Activated B cell treated with CpG ODN at 0.5 μM for 24 hours (primary cell): Measurements from ENCODE around the gene NPLOC4. TPM values are rescaled to one million over a fixed set of nuclear protein-coding genes. Genes with fewer than 3 reads are reported as not detected.

Experiments
- ATAC-seq: fragments of 200-7000 bp; cut with Tn5 transposase; one replicate; pipeline ENCODE4 v1.10.0; 2021; ENCODE audit warnings: low read depth, mild to moderate bottlenecking, moderate library complexity
- CTCF ChIA-PET: fragments of 350-600 bp; sonication (Branson Sonifier 250); formaldehyde crosslinking; loops from one replicate; lab custom pipeline; 2021; ENCODE audit warnings: antibody characterized with exemption; lab: Charles Lee
- POLR2A ChIA-PET: fragments of 350-600 bp; sonication (Branson Sonifier 250); formaldehyde crosslinking; loops from one replicate; lab custom pipeline; 2021; ENCODE audit warnings: antibody characterized with exemption; lab: Charles Lee
- DNase-seq: peaks from one replicate; pipeline ENCODE4 v3.0.0; 2022
- H3K27ac Mint-ChIP-seq: one replicate; pipeline ENCODE4 v1.8.0; 2020; ENCODE audit warnings: mixed read lengths
- H3K27me3 Mint-ChIP-seq: one replicate; pipeline ENCODE4 v1.8.0; 2021; ENCODE audit warnings: mixed read lengths
- H3K36me3 Mint-ChIP-seq: one replicate; pipeline ENCODE4 v1.8.0; 2021; ENCODE audit warnings: low read depth, mixed read lengths
- H3K4me1 Mint-ChIP-seq: one replicate; pipeline ENCODE4 v1.8.0; 2021; ENCODE audit warnings: mixed read lengths
- H3K4me3 Mint-ChIP-seq: one replicate; pipeline ENCODE4 v1.8.0; 2020; ENCODE audit warnings: mild to moderate bottlenecking, mixed read lengths
- H3K9me3 Mint-ChIP-seq: one replicate; pipeline ENCODE4 v1.8.0; 2020; ENCODE audit warnings: mixed read lengths
- CTCF ChIP-seq: fragments of 200-600 bp; IDR thresholded peaks from one replicate; pipeline ENCODE4 v1.8.0; 2022; ENCODE audit warnings: antibody characterized with exemption, mild to moderate bottlenecking
- intact Hi-C: fragments of 100-400 bp; cut with micrococcal nuclease; formaldehyde crosslinking; loops from one replicate; pipeline ENCODE4 v1.15.1; 2024
- total RNA-seq: library from RNA; stranded (reverse); gene quantifications from 2 replicates; pipeline ENCODE4 v1.2.3, GENCODE V29; 2022

The NPLOC4 gene
- total RNA-seq, 1 donor from 2014 or later = 132 TPM

- POLR2A ChIA-PET = interaction anchor here (0.6 to 14.0 kb wide), 15 partner anchors 9 to 293 kb away, joined by 3 to 188 read pairs (median 8); partner anchors contain the start of genes BAHCC1, CEP131, FAAP100 and NDUFAF8
- DNase-seq = peak; percentile 33
- ATAC-seq = no peak
- Mint-ChIP-seq H3K27ac (peak overlapping the region; percentile 95), H3K4me1 (peaks cover 52% of the 10 kb centered on the region), H3K4me3 (peak overlapping the region; percentile 93), H3K36me3 (peaks cover 26% of the 10 kb centered on the region), H3K27me3 (no peaks in the 10 kb centered on the region), H3K9me3 (no peaks in the 10 kb centered on the region)
- intact Hi-C loops = loop anchor here (10.0 kb wide), 3 partner anchors 349 to 1711 kb away; partner anchors contain the start of genes FASN and P4HB
- no peak for TF ChIP-seq CTCF
- CTCF ChIA-PET = interaction anchor here (1.6 kb wide), 1 partner anchor 21 kb away, joined by 5 read pairs; no protein-coding TSS in a partner anchor
Measured at GRCh38 chr17:81515530-81516041, 121.3 kb downstream of the NPLOC4 start.

- ATAC-seq (peak; percentile 18), DNase-seq (peak; percentile 76)
- H3K9me3 Mint-ChIP-seq = no peaks in the 10 kb centered on the region
- no peaks in the 10 kb centered on the region for H3K27me3 Mint-ChIP-seq
- H3K27ac Mint-ChIP-seq = peak overlapping the region; percentile 95
- CTCF ChIA-PET = interaction anchor here (1.6 kb wide), 1 partner anchor 22 kb away, joined by 5 read pairs; no protein-coding TSS in a partner anchor
- H3K4me1 Mint-ChIP-seq = peaks cover 51% of the 10 kb centered on the region
- POLR2A ChIA-PET = interaction anchor here (0.6 to 14.0 kb wide), 16 partner anchors 8 to 292 kb away, joined by 3 to 188 read pairs (median 8); partner anchors contain the start of genes BAHCC1, CEP131, FAAP100 and NDUFAF8
- intact Hi-C loops = loop anchor here (1.0 to 10.0 kb wide), 6 partner anchors 220 to 1710 kb away; partner anchors contain the start of genes EIF4A3, FASN, P4HB and SLC38A10
- peaks cover 33% of the 10 kb centered on the region for H3K36me3 Mint-ChIP-seq
- TF ChIP-seq CTCF = no peak
- peak overlapping the region; percentile 93 for H3K4me3 Mint-ChIP-seq
Measured at GRCh38 chr17:81514739-81515529, 122.0 kb downstream of the NPLOC4 start.

DNA sequence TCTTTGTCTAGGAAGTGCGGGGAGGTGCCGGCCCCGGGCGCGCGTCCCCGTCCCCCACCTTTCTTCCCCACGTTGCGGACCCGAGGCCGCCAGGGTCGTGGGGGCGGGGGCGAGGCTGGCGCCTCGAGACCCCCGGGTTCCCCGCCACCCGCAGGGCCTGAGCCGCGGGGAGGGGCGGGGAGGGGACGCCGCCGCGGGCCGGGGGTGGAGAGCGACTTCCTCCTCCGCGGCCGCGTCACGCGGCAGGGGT lies 122.5 kb downstream of the NPLOC4 start:
- Mint-ChIP-seq H3K4me1 (peaks cover 53% of the 10 kb centered on the region), H3K4me3 (peak overlapping the region; percentile 86), H3K36me3 (peaks cover 38% of the 10 kb centered on the region), H3K27ac (peak overlapping the region; percentile 94), H3K9me3 (no peaks in the 10 kb centered on the region), H3K27me3 (no peaks in the 10 kb centered on the region)
- DNase-seq (no peak), ATAC-seq (no peak)
- intact Hi-C loops = loop anchor here (1.0 to 10.0 kb wide), 6 partner anchors 219 to 1710 kb away; partner anchors contain the start of genes EIF4A3, FASN, P4HB and SLC38A10
- POLR2A ChIA-PET = interaction anchor here (0.6 to 14.0 kb wide), 15 partner anchors 9 to 356 kb away, joined by 3 to 188 read pairs (median 13); partner anchors contain the start of genes CEP131, FAAP100, NDUFAF8 and SLC38A10
- no peak for TF ChIP-seq CTCF
- CTCF ChIA-PET = no interaction called here

- ChIA-PET POLR2A (interaction anchor here (0.6 to 14.0 kb wide), 21 partner anchors 9 to 1675 kb away, joined by 3 to 188 read pairs (median 8); partner anchors contain the start of genes ARL16, CBX4, CEP131 and FAAP100), CTCF (no interaction called here)
- DNase-seq (peak; percentile 60), ATAC-seq (no peak)
- peaks cover 58% of the 10 kb centered on the region for H3K4me1 Mint-ChIP-seq
- H3K36me3 Mint-ChIP-seq = peaks cover 43% of the 10 kb centered on the region
- H3K9me3 Mint-ChIP-seq = no peaks in the 10 kb centered on the region
- H3K27me3 Mint-ChIP-seq = no peaks in the 10 kb centered on the region
- peak overlapping the region; percentile 86 for H3K4me3 Mint-ChIP-seq
- intact Hi-C loops = loop anchor here (1.0 to 10.0 kb wide), 7 partner anchors 119 to 1709 kb away; partner anchors contain the start of genes BAHCC1, EIF4A3, FASN and P4HB
- H3K27ac Mint-ChIP-seq = peak overlapping the region; percentile 94
- no peak for TF ChIP-seq CTCF
Measured at GRCh38 chr17:81513753-81514488, 123.0 kb downstream of the NPLOC4 start.
